T-helper 2 cell (primary cell): ENCODE data around the gene ERCC6L2.

Experiments
- DNase-seq, 5 experiments: peaks; one replicate each; pipeline versions ENCODE4 v3.0.0 to v3.0.0-alpha.2; 2012 to 2022

ERCC6L2 gene

GRCh38 chr9:95980262-95981125 is 105.0 kb downstream of the ERCC6L2 start:
- DNase-seq = no peak

- peak in 2 of 5 experiments; percentile 14 to 75 for DNase-seq
Measured at GRCh38 chr9:95981761-95982390, 106.4 kb downstream of the ERCC6L2 start.

GRCh38 chr9:95985440-95986055 is 110.1 kb downstream of the ERCC6L2 start:
- DNase-seq = no peak

GRCh38 chr9:95989297-95989696 is 113.8 kb downstream of the ERCC6L2 start:
- DNase-seq = no peak

- no peak for DNase-seq
Measured at GRCh38 chr9:95991326-95991725, 115.8 kb downstream of the ERCC6L2 start.

- no peak for DNase-seq
Measured at GRCh38 chr9:95992536-95992935, 117.0 kb downstream of the ERCC6L2 start.

- DNase-seq = no peak
Measured at GRCh38 chr9:95993337-95993736, 117.8 kb downstream of the ERCC6L2 start.

GRCh38 chr9:95999390-95999789 is 123.9 kb downstream of the ERCC6L2 start:
- no peak for DNase-seq

GRCh38 chr9:96004379-96004778 is 128.9 kb downstream of the ERCC6L2 start:
- DNase-seq = no peak

- DNase-seq = no peak
Measured at GRCh38 chr9:96006296-96006879, 130.9 kb downstream of the ERCC6L2 start.

GRCh38 chr9:96006961-96007360 is 131.5 kb downstream of the ERCC6L2 start:
- peak in 1 of 5 experiments; percentile 51 for DNase-seq

- peak in 2 of 5 experiments; percentile 9 to 82 for DNase-seq
Measured at GRCh38 chr9:96008502-96009222, 133.2 kb downstream of the ERCC6L2 start.

- DNase-seq = no peak
Measured at GRCh38 chr9:96009223-96009602, 133.7 kb downstream of the ERCC6L2 start.

- peak in 2 of 5 experiments; percentile 56 to 95 for DNase-seq
Measured at GRCh38 chr9:96009690-96010472, 134.4 kb downstream of the ERCC6L2 start.

GRCh38 chr9:96014078-96014477 is 138.6 kb downstream of the ERCC6L2 start:
- peak in 3 of 5 experiments; percentile 18 to 82 (median 34) for DNase-seq

GRCh38 chr9:96015876-96016686 is 140.6 kb downstream of the ERCC6L2 start:
- peak in 2 of 5 experiments; percentile 31 to 94 for DNase-seq
